ENCODE results near the gene OSBPL2. TPM values are rescaled to one million over a fixed set of nuclear protein-coding genes. Genes with fewer than 3 reads are reported as not detected.

OSBPL2 gene
- polyA plus RNA-seq, 1 donor: 35.7 TPM

GRCh38 chr20:62284448-62284847, 46.1 kb downstream of the OSBPL2 start:
- H3K9me3 ChIP-seq (ENCODE audit: control insufficient read depth, low read depth, low read length): no peaks in the 10 kb centered on the region
- WGBS (ENCODE audit: insufficient coverage, low lambda C conversion rate): no CpG with 5 or more reads among the region's 6 CpGs
- H3K4me3 ChIP-seq (ENCODE audit: low read length): no peak overlapping the region
- no peaks in the 10 kb centered on the region for H3K27me3 ChIP-seq (ENCODE audit: control insufficient read depth, insufficient read depth, low read length)
- DNase-seq: no peak
- H3K36me3 ChIP-seq (ENCODE audit: control insufficient read depth, insufficient read depth, low read length): peaks cover 79% of the 10 kb centered on the region
- no peak overlapping the region for H3K27ac ChIP-seq (ENCODE audit: low read length)
- H3K4me1 ChIP-seq (ENCODE audit: control insufficient read depth, insufficient read depth, low read length): no peaks in the 10 kb centered on the region

GRCh38 chr20:62285151-62285550, 46.8 kb downstream of the OSBPL2 start:
- Histone ChIP-seq H3K4me1 (ENCODE audit: control insufficient read depth, insufficient read depth, low read length) (no peaks in the 10 kb centered on the region), H3K27me3 (ENCODE audit: control insufficient read depth, insufficient read depth, low read length) (no peaks in the 10 kb centered on the region), H3K36me3 (ENCODE audit: control insufficient read depth, insufficient read depth, low read length) (peaks cover 76% of the 10 kb centered on the region), H3K9me3 (ENCODE audit: control insufficient read depth, low read depth, low read length) (no peaks in the 10 kb centered on the region), H3K27ac (ENCODE audit: low read length) (no peak overlapping the region), H3K4me3 (ENCODE audit: low read length) (no peak overlapping the region)
- DNase-seq: no peak
- no CpG with 5 or more reads among the region's 6 CpGs for WGBS (ENCODE audit: insufficient coverage, low lambda C conversion rate)

- no peak overlapping the region for H3K27ac ChIP-seq (ENCODE audit: low read length)
- DNase-seq: peak in 1 of 2 donors; percentile 32
- WGBS (ENCODE audit: insufficient coverage, low lambda C conversion rate): 92% methylated on average over 5 of the region's 23 CpGs
- no peaks in the 10 kb centered on the region for H3K9me3 ChIP-seq (ENCODE audit: control insufficient read depth, low read depth, low read length)
- no peak overlapping the region for H3K4me3 ChIP-seq (ENCODE audit: low read length)
- peaks cover 71% of the 10 kb centered on the region for H3K36me3 ChIP-seq (ENCODE audit: control insufficient read depth, insufficient read depth, low read length)
- H3K4me1 ChIP-seq (ENCODE audit: control insufficient read depth, insufficient read depth, low read length): no peaks in the 10 kb centered on the region
- H3K27me3 ChIP-seq (ENCODE audit: control insufficient read depth, insufficient read depth, low read length): no peaks in the 10 kb centered on the region
Observed at GRCh38 chr20:62285722-62286121, 47.4 kb downstream of the OSBPL2 start.

GRCh38 chr20:62286493-62287064, 48.3 kb downstream of the OSBPL2 start:
- WGBS (ENCODE audit: insufficient coverage, low lambda C conversion rate): no CpG with 5 or more reads among the region's 25 CpGs
- no peak overlapping the region for H3K27ac ChIP-seq (ENCODE audit: low read length)

GRCh38 chr20:62287129-62287528, 48.8 kb downstream of the OSBPL2 start:
- no peak for DNase-seq
- no peak overlapping the region for H3K4me3 ChIP-seq (ENCODE audit: low read length)
- no peaks in the 10 kb centered on the region for H3K9me3 ChIP-seq (ENCODE audit: control insufficient read depth, low read depth, low read length)
- peaks cover 69% of the 10 kb centered on the region for H3K36me3 ChIP-seq (ENCODE audit: control insufficient read depth, insufficient read depth, low read length)
- WGBS (ENCODE audit: insufficient coverage, low lambda C conversion rate): 83% methylated on average over 1 of the region's 6 CpGs
- H3K27me3 ChIP-seq (ENCODE audit: control insufficient read depth, insufficient read depth, low read length): no peaks in the 10 kb centered on the region
- no peaks in the 10 kb centered on the region for H3K4me1 ChIP-seq (ENCODE audit: control insufficient read depth, insufficient read depth, low read length)
- no peak overlapping the region for H3K27ac ChIP-seq (ENCODE audit: low read length)

More at GRCh38 chr20:62286493-62287064, 48.3 kb downstream of the OSBPL2 start:
- H3K36me3 ChIP-seq (ENCODE audit: control insufficient read depth, insufficient read depth, low read length): peaks cover 69% of the 10 kb centered on the region
- no peaks in the 10 kb centered on the region for H3K27me3 ChIP-seq (ENCODE audit: control insufficient read depth, insufficient read depth, low read length)
- no peak overlapping the region for H3K4me3 ChIP-seq (ENCODE audit: low read length)
- no peaks in the 10 kb centered on the region for H3K9me3 ChIP-seq (ENCODE audit: control insufficient read depth, low read depth, low read length)
- H3K4me1 ChIP-seq (ENCODE audit: control insufficient read depth, insufficient read depth, low read length): no peaks in the 10 kb centered on the region
- DNase-seq: no peak

GRCh38 chr20:62287759-62288534, 49.6 kb downstream of the OSBPL2 start:
- DNase-seq: no peak
- H3K9me3 ChIP-seq (ENCODE audit: control insufficient read depth, low read depth, low read length): no peaks in the 10 kb centered on the region
- peaks cover 67% of the 10 kb centered on the region for H3K36me3 ChIP-seq (ENCODE audit: control insufficient read depth, insufficient read depth, low read length)
- no peak overlapping the region for H3K4me3 ChIP-seq (ENCODE audit: low read length)
- no peaks in the 10 kb centered on the region for H3K4me1 ChIP-seq (ENCODE audit: control insufficient read depth, insufficient read depth, low read length)
- WGBS (ENCODE audit: insufficient coverage, low lambda C conversion rate): no CpG with 5 or more reads among the region's 12 CpGs
- H3K27ac ChIP-seq (ENCODE audit: low read length): no peak overlapping the region
- no peaks in the 10 kb centered on the region for H3K27me3 ChIP-seq (ENCODE audit: control insufficient read depth, insufficient read depth, low read length)

- no peak overlapping the region for H3K4me3 ChIP-seq (ENCODE audit: low read length)
- H3K27me3 ChIP-seq (ENCODE audit: control insufficient read depth, insufficient read depth, low read length): no peaks in the 10 kb centered on the region
- peaks cover 65% of the 10 kb centered on the region for H3K36me3 ChIP-seq (ENCODE audit: control insufficient read depth, insufficient read depth, low read length)
- no peaks in the 10 kb centered on the region for H3K9me3 ChIP-seq (ENCODE audit: control insufficient read depth, low read depth, low read length)
- 74% methylated on average over 6 of the region's 15 CpGs for WGBS (ENCODE audit: insufficient coverage, low lambda C conversion rate)
- no peak for DNase-seq
- H3K27ac ChIP-seq (ENCODE audit: low read length): no peak overlapping the region
- H3K4me1 ChIP-seq (ENCODE audit: control insufficient read depth, insufficient read depth, low read length): no peaks in the 10 kb centered on the region
Observed at GRCh38 chr20:62288535-62289105, 50.3 kb downstream of the OSBPL2 start.

- no peak for DNase-seq
- H3K27me3 ChIP-seq (ENCODE audit: control insufficient read depth, insufficient read depth, low read length): no peaks in the 10 kb centered on the region
- no CpG with 5 or more reads among the region's 14 CpGs for WGBS (ENCODE audit: insufficient coverage, low lambda C conversion rate)
- no peaks in the 10 kb centered on the region for H3K9me3 ChIP-seq (ENCODE audit: control insufficient read depth, low read depth, low read length)
- H3K4me3 ChIP-seq (ENCODE audit: low read length): no peak overlapping the region
- no peaks in the 10 kb centered on the region for H3K4me1 ChIP-seq (ENCODE audit: control insufficient read depth, insufficient read depth, low read length)
- H3K27ac ChIP-seq (ENCODE audit: low read length): no peak overlapping the region
- peaks cover 65% of the 10 kb centered on the region for H3K36me3 ChIP-seq (ENCODE audit: control insufficient read depth, insufficient read depth, low read length)
Observed at GRCh38 chr20:62289131-62289530, 50.8 kb downstream of the OSBPL2 start.

GRCh38 chr20:62289898-62290297, 51.6 kb downstream of the OSBPL2 start:
- no peaks in the 10 kb centered on the region for H3K9me3 ChIP-seq (ENCODE audit: control insufficient read depth, low read depth, low read length)
- peaks cover 63% of the 10 kb centered on the region for H3K36me3 ChIP-seq (ENCODE audit: control insufficient read depth, insufficient read depth, low read length)
- no peak overlapping the region for H3K4me3 ChIP-seq (ENCODE audit: low read length)
- H3K4me1 ChIP-seq (ENCODE audit: control insufficient read depth, insufficient read depth, low read length): no peaks in the 10 kb centered on the region
- no peak for DNase-seq
- no peak overlapping the region for H3K27ac ChIP-seq (ENCODE audit: low read length)
- 100% methylated on average over 1 of the region's 8 CpGs for WGBS (ENCODE audit: insufficient coverage, low lambda C conversion rate)
- H3K27me3 ChIP-seq (ENCODE audit: control insufficient read depth, insufficient read depth, low read length): no peaks in the 10 kb centered on the region

GRCh38 chr20:62291251-62292066, 53.1 kb downstream of the OSBPL2 start:
- Histone ChIP-seq H3K27me3 (ENCODE audit: control insufficient read depth, insufficient read depth, low read length) (no peaks in the 10 kb centered on the region), H3K4me3 (ENCODE audit: low read length) (no peak overlapping the region), H3K36me3 (ENCODE audit: control insufficient read depth, insufficient read depth, low read length) (peaks cover 60% of the 10 kb centered on the region), H3K27ac (ENCODE audit: low read length) (no peak overlapping the region), H3K4me1 (ENCODE audit: control insufficient read depth, insufficient read depth, low read length) (no peaks in the 10 kb centered on the region), H3K9me3 (ENCODE audit: control insufficient read depth, low read depth, low read length) (no peaks in the 10 kb centered on the region)
- WGBS (ENCODE audit: insufficient coverage, low lambda C conversion rate): no CpG with 5 or more reads among the region's 29 CpGs
- DNase-seq: no peak
